MM.1S (cell line): Measurements from ENCODE around the gene SEPTIN8.

Experiments used
- EZH2 ChIP-seq: fragments of 300-600 bp; sonication (generic); optimal IDR thresholded peaks from 2 replicates; pipeline ENCODE3; 2017; ENCODE audit warnings: low read depth, mild to moderate bottlenecking, antibody characterized with exemption, low read length, mixed read lengths
- EZH2phosphoT487 ChIP-seq: fragments of 300-600 bp; sonication (generic); IDR thresholded peaks from 2 replicates; pipeline ENCODE4 v1.6.1; 2018; ENCODE audit warnings: antibody characterized with exemption, low read length
- TF ChIP-seq, protein P1 (sequence below): fragments of 300-600 bp; sonication (generic); IDR thresholded peaks from 2 replicates; pipeline ENCODE4 v1.5.1; 2016; ENCODE audit warnings: antibody characterized with exemption, low read length, mixed read lengths

DNA sequence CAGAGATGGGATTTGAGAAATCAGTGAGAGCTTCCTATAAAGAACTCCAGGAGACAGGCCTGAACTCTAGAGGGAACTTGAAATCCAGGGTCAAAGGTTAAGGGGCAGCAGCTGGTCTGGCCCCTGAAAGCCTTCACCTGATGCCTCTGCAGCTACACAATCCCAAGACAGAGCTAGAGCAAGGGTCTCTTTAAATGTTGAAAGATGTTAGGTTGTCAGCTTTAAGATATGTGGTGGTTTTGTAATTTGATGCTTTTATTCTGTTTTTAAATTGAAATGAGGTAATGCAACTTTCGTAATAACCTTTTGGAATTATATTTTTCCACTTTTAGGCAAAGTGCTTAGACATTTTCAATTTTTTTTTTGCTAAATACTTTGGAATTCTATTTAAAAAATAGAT is 38.4 kb upstream of the SEPTIN8 start:
- no peak for TF ChIP-seq EZH2
- TF ChIP-seq, protein P1, sequence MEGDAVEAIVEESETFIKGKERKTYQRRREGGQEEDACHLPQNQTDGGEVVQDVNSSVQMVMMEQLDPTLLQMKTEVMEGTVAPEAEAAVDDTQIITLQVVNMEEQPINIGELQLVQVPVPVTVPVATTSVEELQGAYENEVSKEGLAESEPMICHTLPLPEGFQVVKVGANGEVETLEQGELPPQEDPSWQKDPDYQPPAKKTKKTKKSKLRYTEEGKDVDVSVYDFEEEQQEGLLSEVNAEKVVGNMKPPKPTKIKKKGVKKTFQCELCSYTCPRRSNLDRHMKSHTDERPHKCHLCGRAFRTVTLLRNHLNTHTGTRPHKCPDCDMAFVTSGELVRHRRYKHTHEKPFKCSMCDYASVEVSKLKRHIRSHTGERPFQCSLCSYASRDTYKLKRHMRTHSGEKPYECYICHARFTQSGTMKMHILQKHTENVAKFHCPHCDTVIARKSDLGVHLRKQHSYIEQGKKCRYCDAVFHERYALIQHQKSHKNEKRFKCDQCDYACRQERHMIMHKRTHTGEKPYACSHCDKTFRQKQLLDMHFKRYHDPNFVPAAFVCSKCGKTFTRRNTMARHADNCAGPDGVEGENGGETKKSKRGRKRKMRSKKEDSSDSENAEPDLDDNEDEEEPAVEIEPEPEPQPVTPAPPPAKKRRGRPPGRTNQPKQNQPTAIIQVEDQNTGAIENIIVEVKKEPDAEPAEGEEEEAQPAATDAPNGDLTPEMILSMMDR, result no peak
- no peak for TF ChIP-seq EZH2phosphoT487
